Astrocyte (in vitro differentiated cells and primary cell): Measurements from ENCODE around the gene OBSL1.

Source experiments
- CTCF ChIP-seq: IDR thresholded peaks from 2 replicates; pipeline ENCODE4 v1.5.1; 2011; ENCODE audit warnings: low read depth, mild to moderate bottlenecking, inconsistent platforms, low read length, moderate library complexity; ENCODE audit not compliant: insufficient read depth
- EZH2 ChIP-seq: IDR thresholded peaks from 2 replicates; pipeline ENCODE4 v1.6.1; 2012; ENCODE audit warnings: mild to moderate bottlenecking, low read length, inconsistent platforms; ENCODE audit not compliant: insufficient read depth

- TF ChIP-seq CTCF: no peak
- TF ChIP-seq EZH2: no peak
Observed at GRCh38 chr2:219615894-219616293, 44.6 kb upstream of the OBSL1 start.
